ENCODE results near the gene PM20D2.

DNA sequence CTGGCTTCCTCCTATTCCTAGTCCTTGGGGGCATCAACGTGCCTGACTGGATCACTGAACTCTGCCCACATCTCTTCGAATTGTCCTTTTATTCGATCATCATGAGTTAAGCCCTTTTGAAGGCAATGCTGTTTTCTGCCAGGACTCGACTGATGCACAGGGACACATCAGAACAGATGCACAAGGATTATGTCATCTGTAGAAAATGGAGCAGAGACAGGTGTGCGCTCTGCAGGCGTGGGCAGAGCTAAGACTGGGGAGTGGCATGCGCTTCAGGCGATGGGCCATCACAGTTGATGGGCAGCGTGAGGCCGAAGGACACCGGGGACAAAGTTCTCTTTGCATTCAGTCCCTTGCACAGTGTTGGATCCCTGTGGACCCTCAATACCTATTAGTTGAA, 58.2 kb downstream of the PM20D2 start:
- TF ChIP-seq, protein P1, sequence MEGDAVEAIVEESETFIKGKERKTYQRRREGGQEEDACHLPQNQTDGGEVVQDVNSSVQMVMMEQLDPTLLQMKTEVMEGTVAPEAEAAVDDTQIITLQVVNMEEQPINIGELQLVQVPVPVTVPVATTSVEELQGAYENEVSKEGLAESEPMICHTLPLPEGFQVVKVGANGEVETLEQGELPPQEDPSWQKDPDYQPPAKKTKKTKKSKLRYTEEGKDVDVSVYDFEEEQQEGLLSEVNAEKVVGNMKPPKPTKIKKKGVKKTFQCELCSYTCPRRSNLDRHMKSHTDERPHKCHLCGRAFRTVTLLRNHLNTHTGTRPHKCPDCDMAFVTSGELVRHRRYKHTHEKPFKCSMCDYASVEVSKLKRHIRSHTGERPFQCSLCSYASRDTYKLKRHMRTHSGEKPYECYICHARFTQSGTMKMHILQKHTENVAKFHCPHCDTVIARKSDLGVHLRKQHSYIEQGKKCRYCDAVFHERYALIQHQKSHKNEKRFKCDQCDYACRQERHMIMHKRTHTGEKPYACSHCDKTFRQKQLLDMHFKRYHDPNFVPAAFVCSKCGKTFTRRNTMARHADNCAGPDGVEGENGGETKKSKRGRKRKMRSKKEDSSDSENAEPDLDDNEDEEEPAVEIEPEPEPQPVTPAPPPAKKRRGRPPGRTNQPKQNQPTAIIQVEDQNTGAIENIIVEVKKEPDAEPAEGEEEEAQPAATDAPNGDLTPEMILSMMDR (IDR thresholded peaks at IDR 0.05; ENCODE audit: insufficient read depth, low read length, poor library complexity, severe bottlenecking) = no peak
- TF ChIP-seq EZH2phosphoT487 (conservative IDR thresholded peaks at IDR 0.05; ENCODE audit: low read length) = no peak
